ENCODE results near the gene KCNQ5.

The KCNQ5 gene

DNA sequence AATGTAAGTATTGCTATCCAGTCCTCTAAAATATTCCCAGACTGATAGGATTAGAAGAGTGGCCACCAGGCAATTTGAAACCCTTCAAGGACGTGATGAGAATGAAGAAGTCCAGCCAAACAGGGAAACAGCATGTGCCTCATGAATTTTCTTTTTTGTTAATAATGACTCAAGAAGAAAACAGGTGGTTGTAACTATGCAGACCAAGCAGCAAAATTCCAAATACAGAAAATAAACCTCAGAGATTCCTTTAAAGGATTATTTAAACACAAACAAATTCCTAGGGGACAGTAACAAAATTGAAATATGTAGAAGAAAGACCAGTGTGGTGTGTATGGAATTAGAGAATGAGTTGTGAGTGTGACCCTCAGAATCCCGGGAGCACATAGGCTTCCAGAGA, 239.2 kb downstream of the KCNQ5 start:
- Histone ChIP-seq H3K9ac (ENCODE audit: insufficient read length) (no peak overlapping the region), H3K36me3 (ENCODE audit: insufficient read depth, low read length) (no peaks in the 10 kb centered on the region), H3K4me3 (no peak overlapping the region), H3K27ac (no peak overlapping the region), H3K9me3 (ENCODE audit: low read depth, low read length) (no peaks in the 10 kb centered on the region)
- TF ChIP-seq EZH2 (IDR thresholded peaks at IDR 0.05) (no peak), FOXP2 (optimal IDR thresholded peaks at IDR 0.05; ENCODE audit: control extremely low read depth, extremely low read length, insufficient read depth) (no peak), POLR2AphosphoS5 (IDR thresholded peaks at IDR 0.05; ENCODE audit: borderline replicate concordance, low read depth, low read length) (no peak)
- no peak for DNase-seq (ENCODE audit: low read depth, low spot score)

DNA sequence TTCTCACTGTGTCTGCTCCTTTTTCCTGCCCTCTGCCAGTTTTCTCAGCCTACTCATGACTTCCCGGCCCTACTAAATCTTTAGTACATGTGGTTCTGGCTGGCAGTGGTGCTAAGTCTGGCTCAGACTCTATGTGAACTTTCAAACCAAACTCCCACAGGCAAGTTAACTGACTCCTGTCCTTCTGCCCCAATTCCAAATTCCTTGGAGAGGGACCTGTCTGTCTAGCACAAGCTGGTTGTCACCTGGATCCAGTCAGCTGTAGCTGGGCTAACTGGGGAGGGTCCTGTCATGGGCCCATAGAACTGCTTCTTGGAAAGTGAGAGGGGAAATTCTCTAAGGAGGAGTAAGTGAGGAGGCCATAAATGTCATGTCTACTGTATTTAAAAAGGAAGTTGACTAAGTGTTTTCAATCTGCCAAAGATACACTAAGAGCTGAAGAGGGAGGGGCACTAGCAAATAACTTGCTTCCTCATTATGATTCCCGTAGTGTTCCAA, 240.1 kb downstream of the KCNQ5 start:
- no peak overlapping the region for H3K4me3 ChIP-seq
- no peaks in the 10 kb centered on the region for H3K36me3 ChIP-seq (ENCODE audit: insufficient read depth, low read length)
- no peaks in the 10 kb centered on the region for H3K9me3 ChIP-seq (ENCODE audit: low read depth, low read length)
- H3K27ac ChIP-seq: no peak overlapping the region
- peak; percentile 34 for DNase-seq (ENCODE audit: low read depth, low spot score)
- no peak for TF ChIP-seq EZH2 (IDR thresholded peaks at IDR 0.05)
- TF ChIP-seq POLR2AphosphoS5 (IDR thresholded peaks at IDR 0.05; ENCODE audit: borderline replicate concordance, low read depth, low read length): no peak
- TF ChIP-seq FOXP2 (optimal IDR thresholded peaks at IDR 0.05; ENCODE audit: control extremely low read depth, extremely low read length, insufficient read depth): no peak
- H3K9ac ChIP-seq (ENCODE audit: insufficient read length): no peak overlapping the region

DNA sequence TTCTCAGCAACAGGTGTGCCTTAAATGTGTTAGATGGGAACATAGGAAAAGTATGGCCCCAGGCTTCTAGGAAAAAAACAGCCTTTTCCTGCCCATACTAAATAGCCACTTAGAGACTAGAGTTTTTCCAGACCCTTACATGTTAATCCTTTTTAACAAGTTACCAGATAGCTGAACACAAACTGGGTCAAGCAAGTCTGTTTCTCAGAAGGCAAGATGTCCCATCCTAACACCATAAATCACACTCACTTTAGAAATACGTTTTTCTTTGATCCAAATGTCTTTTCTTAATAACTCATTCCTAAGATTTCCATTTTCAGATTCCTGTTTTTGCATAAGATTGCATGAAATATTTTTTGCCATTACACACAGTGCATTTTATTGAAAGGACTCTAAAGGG, 241.3 kb downstream of the KCNQ5 start:
- Histone ChIP-seq H3K9ac (ENCODE audit: insufficient read length) (no peak overlapping the region), H3K4me3 (no peak overlapping the region), H3K27ac (no peak overlapping the region), H3K9me3 (ENCODE audit: low read depth, low read length) (no peaks in the 10 kb centered on the region), H3K36me3 (ENCODE audit: insufficient read depth, low read length) (no peaks in the 10 kb centered on the region)
- TF ChIP-seq EZH2 (IDR thresholded peaks at IDR 0.05): no peak
- no peak for TF ChIP-seq POLR2AphosphoS5 (IDR thresholded peaks at IDR 0.05; ENCODE audit: borderline replicate concordance, low read depth, low read length)
- no peak for TF ChIP-seq FOXP2 (optimal IDR thresholded peaks at IDR 0.05; ENCODE audit: control extremely low read depth, extremely low read length, insufficient read depth)
- no peak for DNase-seq (ENCODE audit: low read depth, low spot score)

DNA sequence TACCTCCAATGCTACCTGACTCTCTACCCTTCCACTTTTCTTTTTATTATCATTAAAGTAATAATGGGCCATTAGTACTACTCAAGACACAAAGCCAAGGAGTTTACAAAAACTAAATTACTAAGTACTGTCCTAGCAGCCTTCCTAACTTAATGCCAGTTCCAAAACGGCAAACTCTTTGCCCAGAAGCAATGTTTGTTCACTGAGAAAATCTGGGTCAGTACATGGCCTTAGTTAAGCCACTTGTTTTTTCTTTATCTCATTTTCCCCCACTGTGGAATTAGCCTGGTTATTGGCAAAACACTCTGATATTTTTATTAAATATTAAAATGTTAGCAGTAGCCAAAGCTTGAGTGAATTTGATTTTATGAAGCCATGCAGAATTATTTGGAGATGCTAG, 242.4 kb downstream of the KCNQ5 start:
- no peak overlapping the region for H3K27ac ChIP-seq
- TF ChIP-seq EZH2 (IDR thresholded peaks at IDR 0.05): no peak
- no peak for TF ChIP-seq POLR2AphosphoS5 (IDR thresholded peaks at IDR 0.05; ENCODE audit: borderline replicate concordance, low read depth, low read length)
- no peak for TF ChIP-seq FOXP2 (optimal IDR thresholded peaks at IDR 0.05; ENCODE audit: control extremely low read depth, extremely low read length, insufficient read depth)
- no peak overlapping the region for H3K9ac ChIP-seq (ENCODE audit: insufficient read length)
- no peaks in the 10 kb centered on the region for H3K36me3 ChIP-seq (ENCODE audit: insufficient read depth, low read length)
- DNase-seq (ENCODE audit: low read depth, low spot score): no peak
- H3K4me3 ChIP-seq: no peak overlapping the region
- no peaks in the 10 kb centered on the region for H3K9me3 ChIP-seq (ENCODE audit: low read depth, low read length)

DNA sequence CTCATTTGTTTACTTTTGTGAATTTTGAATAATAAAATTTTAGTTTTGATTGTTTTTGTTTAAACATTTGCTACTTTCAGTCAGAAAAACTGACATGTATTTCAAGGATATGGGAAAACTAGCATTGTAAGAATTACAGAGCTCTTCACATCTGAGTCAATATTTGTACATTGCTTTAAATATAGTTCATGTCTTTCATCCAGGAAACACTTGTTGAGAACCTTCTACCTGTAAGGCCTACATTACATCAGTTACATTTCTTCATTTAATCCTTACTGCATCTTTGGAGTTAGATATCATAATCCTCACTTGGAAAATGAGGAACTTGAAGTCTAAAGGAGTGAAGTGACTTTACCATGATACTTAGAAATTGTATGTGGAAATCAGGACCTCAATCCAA, 242.9 kb downstream of the KCNQ5 start:
- no peaks in the 10 kb centered on the region for H3K9me3 ChIP-seq (ENCODE audit: low read depth, low read length)
- no peaks in the 10 kb centered on the region for H3K36me3 ChIP-seq (ENCODE audit: insufficient read depth, low read length)
- H3K4me3 ChIP-seq: no peak overlapping the region
- TF ChIP-seq EZH2 (IDR thresholded peaks at IDR 0.05) (no peak), FOXP2 (optimal IDR thresholded peaks at IDR 0.05; ENCODE audit: control extremely low read depth, extremely low read length, insufficient read depth) (no peak), POLR2AphosphoS5 (IDR thresholded peaks at IDR 0.05; ENCODE audit: borderline replicate concordance, low read depth, low read length) (no peak)
- H3K9ac ChIP-seq (ENCODE audit: insufficient read length): no peak overlapping the region
- H3K27ac ChIP-seq: no peak overlapping the region
- no peak for DNase-seq (ENCODE audit: low read depth, low spot score)

DNA sequence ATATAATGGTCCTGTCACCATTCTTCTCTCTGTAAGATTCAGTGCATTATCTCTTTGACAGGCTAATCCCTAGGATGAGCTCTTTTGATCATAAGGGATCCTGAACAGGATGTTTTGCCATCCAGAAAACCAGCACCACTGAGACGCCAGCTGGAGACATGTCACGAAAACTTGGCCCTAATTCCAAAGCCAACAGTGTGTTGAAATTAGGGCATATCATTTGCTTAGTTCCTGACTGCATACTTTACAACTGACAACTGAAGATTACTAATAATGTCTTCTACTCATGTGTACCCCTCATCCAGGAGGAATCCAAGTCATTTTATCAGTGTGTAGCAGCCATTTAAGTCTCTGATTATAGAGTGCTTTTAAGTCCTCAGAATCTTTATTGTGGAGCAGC, 243.6 kb downstream of the KCNQ5 start:
- no peak overlapping the region for H3K9ac ChIP-seq (ENCODE audit: insufficient read length)
- no peak overlapping the region for H3K27ac ChIP-seq
- TF ChIP-seq POLR2AphosphoS5 (IDR thresholded peaks at IDR 0.05; ENCODE audit: borderline replicate concordance, low read depth, low read length): no peak
- TF ChIP-seq EZH2 (IDR thresholded peaks at IDR 0.05): no peak
- TF ChIP-seq FOXP2 (optimal IDR thresholded peaks at IDR 0.05; ENCODE audit: control extremely low read depth, extremely low read length, insufficient read depth): no peak
- no peaks in the 10 kb centered on the region for H3K36me3 ChIP-seq (ENCODE audit: insufficient read depth, low read length)
- no peaks in the 10 kb centered on the region for H3K9me3 ChIP-seq (ENCODE audit: low read depth, low read length)
- no peak overlapping the region for H3K4me3 ChIP-seq
- DNase-seq (ENCODE audit: low read depth, low spot score): no peak

DNA sequence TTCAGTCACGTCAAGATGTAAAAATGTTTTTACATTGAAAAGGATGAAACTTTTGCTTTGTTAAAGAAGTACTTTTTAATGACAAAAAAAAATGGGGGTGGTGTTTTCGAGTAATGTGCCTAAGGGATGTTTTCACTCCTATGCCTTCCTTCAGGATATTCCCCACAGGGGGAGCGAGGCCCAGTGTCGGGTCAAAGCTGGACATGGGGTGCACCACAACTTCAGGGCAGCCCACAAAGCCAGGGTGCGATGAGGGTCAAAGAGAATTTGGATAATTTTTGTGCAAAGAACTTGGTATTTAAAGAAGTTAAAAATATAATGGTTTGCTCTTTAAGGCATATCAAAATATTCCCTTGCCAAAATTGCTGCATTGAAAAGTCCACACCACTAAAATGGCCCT, 247.8 kb downstream of the KCNQ5 start:
- TF ChIP-seq POLR2AphosphoS5 (IDR thresholded peaks at IDR 0.05; ENCODE audit: borderline replicate concordance, low read depth, low read length) (no peak), FOXP2 (optimal IDR thresholded peaks at IDR 0.05; ENCODE audit: control extremely low read depth, extremely low read length, insufficient read depth) (no peak), EZH2 (IDR thresholded peaks at IDR 0.05) (no peak)
- Histone ChIP-seq H3K9ac (ENCODE audit: insufficient read length) (no peak overlapping the region), H3K9me3 (ENCODE audit: low read depth, low read length) (no peaks in the 10 kb centered on the region), H3K27ac (no peak overlapping the region), H3K36me3 (ENCODE audit: insufficient read depth, low read length) (no peaks in the 10 kb centered on the region), H3K4me3 (no peak overlapping the region)
- DNase-seq (ENCODE audit: low read depth, low spot score): no peak

DNA sequence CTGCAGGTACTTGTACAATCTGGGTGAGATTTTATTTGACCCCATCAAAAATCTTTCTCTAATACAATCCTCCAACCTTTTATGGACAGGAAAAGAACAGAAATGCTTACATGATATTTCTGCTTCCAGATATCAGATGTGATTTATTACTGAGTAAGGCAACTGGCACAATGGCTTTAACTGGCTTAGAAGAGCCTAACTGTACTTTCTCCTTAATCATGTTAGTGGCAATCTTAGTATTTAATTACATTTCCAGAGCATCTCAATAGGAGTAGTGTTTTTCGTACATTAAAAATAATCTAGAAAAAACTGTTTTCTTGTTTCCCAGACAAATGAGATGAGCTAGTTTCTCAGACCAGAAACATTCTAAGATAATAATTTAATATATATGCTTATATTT, 251.6 kb downstream of the KCNQ5 start:
- Histone ChIP-seq H3K4me3 (no peak overlapping the region), H3K9me3 (ENCODE audit: low read depth, low read length) (no peaks in the 10 kb centered on the region), H3K9ac (ENCODE audit: insufficient read length) (no peak overlapping the region), H3K27ac (no peak overlapping the region), H3K36me3 (ENCODE audit: insufficient read depth, low read length) (no peaks in the 10 kb centered on the region)
- no peak for DNase-seq (ENCODE audit: low read depth, low spot score)
- TF ChIP-seq EZH2 (IDR thresholded peaks at IDR 0.05) (no peak), POLR2AphosphoS5 (IDR thresholded peaks at IDR 0.05; ENCODE audit: borderline replicate concordance, low read depth, low read length) (no peak), FOXP2 (optimal IDR thresholded peaks at IDR 0.05; ENCODE audit: control extremely low read depth, extremely low read length, insufficient read depth) (no peak)

DNA sequence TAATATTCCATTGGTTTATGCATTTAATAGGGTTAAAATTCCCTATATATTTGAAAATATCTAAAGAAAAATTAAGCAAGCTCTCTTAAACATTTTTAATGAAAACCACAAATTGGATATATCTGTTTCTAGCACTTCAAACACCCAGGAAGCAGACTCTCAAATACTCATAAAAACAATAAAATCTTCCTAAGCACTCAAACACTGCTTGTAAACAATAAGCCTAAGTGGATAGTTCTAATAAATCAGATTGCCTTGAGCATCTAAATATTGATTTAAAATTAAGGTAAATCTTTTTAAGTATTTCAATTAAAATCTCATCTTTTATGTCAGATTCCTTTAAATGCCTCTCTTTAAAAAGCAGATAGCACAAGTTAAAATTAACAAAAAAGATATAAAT, 254.4 kb downstream of the KCNQ5 start:
- TF ChIP-seq FOXP2 (optimal IDR thresholded peaks at IDR 0.05; ENCODE audit: control extremely low read depth, extremely low read length, insufficient read depth): no peak
- TF ChIP-seq POLR2AphosphoS5 (IDR thresholded peaks at IDR 0.05; ENCODE audit: borderline replicate concordance, low read depth, low read length): peak; percentile 40; the same call in 1 of the 2 replicates
- no peak for TF ChIP-seq EZH2 (IDR thresholded peaks at IDR 0.05)
- Histone ChIP-seq H3K27ac (no peak overlapping the region), H3K4me3 (no peak overlapping the region), H3K36me3 (ENCODE audit: insufficient read depth, low read length) (no peaks in the 10 kb centered on the region), H3K9ac (ENCODE audit: insufficient read length) (no peak overlapping the region), H3K9me3 (ENCODE audit: low read depth, low read length) (no peaks in the 10 kb centered on the region)
- DNase-seq (ENCODE audit: low read depth, low spot score): no peak
